H1 (cell line): ENCODE data around the gene CUL1. TPM values are rescaled to one million over a fixed set of nuclear protein-coding genes. Genes with fewer than 3 reads are reported as not detected.

ENCODE experiments used
- CTCF ChIA-PET: fragments of 300-600 bp; sonication (Branson Sonifier 250); formaldehyde crosslinking; loops from one replicate; lab custom pipeline; 2021; ENCODE audit not compliant: partially characterized antibody; lab: Charles Lee
- POLR2A ChIA-PET: fragments of 300-600 bp; sonication (Branson Sonifier 250); formaldehyde crosslinking; loops from one replicate; lab custom pipeline; 2021; ENCODE audit warnings: inconsistent platforms; ENCODE audit not compliant: partially characterized antibody; lab: Charles Lee
- DNase-seq, 2 experiments: peaks; one replicate each; pipeline versions ENCODE4 v3.0.0 to v3.0.0-alpha.2; 2010 to 2022; ENCODE audit warnings: low spot score in 2 of 2, low read depth in 1 of 2, mixed read lengths in 1 of 2
- FAIRE-seq: peaks from 2 replicates; lab custom pipeline; 2011; peaks lifted over from hg19 to GRCh38; lab: Jason Lieb, UNC
- H2AFZ ChIP-seq: 2 replicates; pipeline ENCODE4 v1.8.1; 2012; ENCODE audit warnings: low read length, inconsistent platforms
- H2AK5ac ChIP-seq: 2 replicates; pipeline ENCODE4 v1.6.1; 2013; ENCODE audit warnings: low read depth, low read length
- H2BK120ac ChIP-seq: replicated peaks from 2 replicates; pipeline ENCODE3; 2013; ENCODE audit warnings: low read depth, low read length, inconsistent platforms
- H2BK12ac ChIP-seq: 2 replicates; pipeline ENCODE4 v1.6.1; 2013; ENCODE audit warnings: low read depth, low read length
- H2BK15ac ChIP-seq: 2 replicates; pipeline ENCODE4 v1.6.1; 2013; ENCODE audit warnings: low read length
- H2BK20ac ChIP-seq: 2 replicates; pipeline ENCODE4 v1.6.1; 2013; ENCODE audit warnings: low read length
- H2BK5ac ChIP-seq: 2 replicates; pipeline ENCODE4 v1.6.1; 2013; ENCODE audit warnings: low read depth, low read length
- H3K14ac ChIP-seq: 2 replicates; pipeline ENCODE4 v1.6.1; 2013; ENCODE audit warnings: inconsistent platforms; ENCODE audit not compliant: insufficient read length
- H3K18ac ChIP-seq: 2 replicates; pipeline ENCODE4 v1.6.1; 2013; ENCODE audit warnings: low read length; ENCODE audit errors: extremely low read depth
- H3K23ac ChIP-seq: 2 replicates; pipeline ENCODE4 v1.6.1; 2013; ENCODE audit warnings: inconsistent platforms; ENCODE audit not compliant: insufficient read length
- H3K23me2 ChIP-seq: 2 replicates; pipeline ENCODE4 v1.6.1; 2013; ENCODE audit warnings: low read depth, low read length
- H3K27ac ChIP-seq: 2 replicates; pipeline ENCODE4 v1.6.1; 2011; ENCODE audit warnings: low read depth, low read length, inconsistent platforms
- H3K27me3 ChIP-seq, 4 experiments: replicated peaks in 1 of 4; 1 replicate in 1 of 4; 2 replicates in 3 of 4; pipeline versions ENCODE4 v1.6.1 to v1.8.1; 2011 to 2013; ENCODE audit warnings: low read length in 3 of 4, mild to moderate bottlenecking in 3 of 4, inconsistent platforms in 2 of 4, mixed read lengths in 2 of 4, moderate library complexity in 1 of 4; ENCODE audit not compliant: control insufficient read depth in 3 of 4, insufficient read depth in 3 of 4; ENCODE audit errors: extremely low read depth in 1 of 4
- H3K36me3 ChIP-seq, 4 experiments: 2 replicates each; pipeline versions ENCODE4 v1.6.1 to v1.8.1; 2011 to 2013; ENCODE audit warnings: mild to moderate bottlenecking in 4 of 4, low read length in 3 of 4, moderate library complexity in 2 of 4, control low read depth in 1 of 4, inconsistent platforms in 1 of 4; ENCODE audit not compliant: insufficient read depth in 4 of 4, control insufficient read depth in 2 of 4
- H3K4ac ChIP-seq: replicated peaks from 2 replicates; pipeline ENCODE3; 2013; ENCODE audit warnings: low read length, low read depth, mixed read lengths, inconsistent platforms; ENCODE audit not compliant: insufficient read length
- H3K4me1 ChIP-seq, 4 experiments: replicated peaks in 1 of 4; 1 replicate in 1 of 4; 2 replicates in 3 of 4; pipeline versions ENCODE4 v1.6.1 to v1.8.1; 2011 to 2013; ENCODE audit warnings: low read length in 3 of 4, inconsistent platforms in 2 of 4, mixed read lengths in 1 of 4; ENCODE audit not compliant: insufficient read depth in 4 of 4, control insufficient read depth in 3 of 4
- H3K4me2 ChIP-seq, 2 experiments: 2 replicates each; pipeline versions ENCODE4 v1.6.1 to v1.8.1; 2011 to 2013; ENCODE audit warnings: low read depth in 2 of 2, low read length in 2 of 2, control low read depth in 1 of 2, inconsistent platforms in 1 of 2, mild to moderate bottlenecking in 1 of 2; ENCODE audit not compliant: insufficient read depth in 1 of 2
- H3K4me3 ChIP-seq, 4 experiments: fragments of 200-600, 300-600 bp in 1 of 4; sonication (generic), shearing (Covaris generic), sonication (Bioruptor Twin) in 1 of 4; 2 replicates each; pipeline versions ENCODE4 v1.5.1 to v1.8.1; 2011 to 2016; ENCODE audit warnings: low read length in 4 of 4, low read depth in 3 of 4, control low read depth in 2 of 4, inconsistent platforms in 2 of 4, mild to moderate bottlenecking in 2 of 4, mixed read lengths in 1 of 4, moderate library complexity in 1 of 4; ENCODE audit not compliant: insufficient read depth in 2 of 4; ENCODE audit errors: extremely low read depth in 1 of 4
- H3K56ac ChIP-seq: replicated peaks from 2 replicates; pipeline ENCODE3; 2013; ENCODE audit warnings: low read depth, mild to moderate bottlenecking, mixed read lengths, low read length, inconsistent platforms; ENCODE audit not compliant: insufficient read length
- H3K79me1 ChIP-seq: 2 replicates; pipeline ENCODE4 v1.6.1; 2013; ENCODE audit warnings: low read depth, low read length, control low read depth
- H3K79me2 ChIP-seq, 2 experiments: 2 replicates each; pipeline versions ENCODE4 v1.6.1 to v1.8.1; 2012 to 2013; ENCODE audit warnings: low read length in 2 of 2, mild to moderate bottlenecking in 2 of 2, inconsistent platforms in 1 of 2; ENCODE audit not compliant: insufficient read depth in 2 of 2, control insufficient read depth in 1 of 2
- H3K9ac ChIP-seq, 4 experiments: replicated peaks in 1 of 4; 1 replicate in 1 of 4; 2 replicates in 3 of 4; pipeline versions ENCODE4 v1.6.1 to v1.8.1; 2011 to 2013; ENCODE audit warnings: low read depth in 3 of 4, low read length in 3 of 4, control low read depth in 2 of 4, mild to moderate bottlenecking in 2 of 4, moderate library complexity in 2 of 4, inconsistent platforms in 1 of 4; ENCODE audit errors: extremely low read depth in 1 of 4
- H3K9me3 ChIP-seq, 2 experiments: 2 replicates each; pipeline versions ENCODE4 v1.6.1 to v1.8.1; 2012 to 2013; ENCODE audit warnings: mild to moderate bottlenecking in 2 of 2, moderate library complexity in 2 of 2, control low read depth in 1 of 2, inconsistent platforms in 1 of 2, low read depth in 1 of 2, low read length in 1 of 2, mixed read lengths in 1 of 2; ENCODE audit not compliant: insufficient read depth in 2 of 2
- H4K20me1 ChIP-seq, 2 experiments: replicated peaks in 1 of 2; 2 replicates each; pipeline versions ENCODE3 to v1.8.1; 2011 to 2013; ENCODE audit warnings: inconsistent platforms in 2 of 2, low read length in 2 of 2, mild to moderate bottlenecking in 1 of 2; ENCODE audit not compliant: insufficient read depth in 2 of 2, control insufficient read depth in 1 of 2
- H4K5ac ChIP-seq: 2 replicates; pipeline ENCODE4 v1.6.1; 2013; ENCODE audit warnings: low read length, low read depth, mixed read lengths, inconsistent platforms; ENCODE audit not compliant: insufficient read length
- H4K8ac ChIP-seq: 2 replicates; pipeline ENCODE4 v1.8.0; 2013; ENCODE audit warnings: mild to moderate bottlenecking, moderate library complexity, low read length, inconsistent platforms; ENCODE audit not compliant: insufficient read depth; ENCODE audit errors: extremely low read depth
- H4K91ac ChIP-seq: replicated peaks from 2 replicates; pipeline ENCODE3; 2013; ENCODE audit warnings: low read length, mixed read lengths, inconsistent platforms; ENCODE audit not compliant: insufficient read length
- EZH2 ChIP-seq: fragments of 200-600 bp; sonication (generic); IDR thresholded peaks from 2 replicates; pipeline ENCODE4 v1.7.1; 2012; ENCODE audit warnings: low read depth, mild to moderate bottlenecking, moderate library complexity, low read length, inconsistent platforms; ENCODE audit not compliant: severe bottlenecking
- HDAC6 ChIP-seq: IDR thresholded peaks from one replicate; pipeline ENCODE4 v1.7.1; 2012; ENCODE audit warnings: low read depth, mild to moderate bottlenecking, inconsistent platforms, low read length, moderate library complexity
- SP1 ChIP-seq: IDR thresholded peaks from 2 replicates; pipeline ENCODE4 v1.6.1; 2011; ENCODE audit warnings: low read depth, low read length
- TAF7 ChIP-seq: optimal IDR thresholded peaks from 2 replicates; pipeline ENCODE3; 2011; ENCODE audit warnings: low read depth, mild to moderate bottlenecking, inconsistent platforms, low read length, moderate library complexity, borderline replicate concordance
- TBP ChIP-seq: IDR thresholded peaks from 2 replicates; pipeline ENCODE4 v1.6.1; 2011; ENCODE audit warnings: low read depth, low read length, improper control_type of control experiment
- TEAD4 ChIP-seq: IDR thresholded peaks from 2 replicates; pipeline ENCODE4 v1.6.1; 2012; ENCODE audit warnings: low read depth, low read length, inconsistent platforms, mixed read lengths
- WGBS, 2 experiments: shearing (Covaris generic) in 1 of 2; methylation state at CpG; one replicate each; pipeline versions ENCODE4 v1.1.6 to v1.1.7; 2013 to 2015; ENCODE audit warnings: low lambda C conversion rate in 2 of 2, mixed read lengths in 2 of 2, inconsistent platforms in 1 of 2, low coverage in 1 of 2, missing lambda C conversion rate in 1 of 2; ENCODE audit not compliant: insufficient replicate concordance in 2 of 2, insufficient coverage in 1 of 2, insufficient read length in 1 of 2; ENCODE audit errors: extremely low coverage in 1 of 2, missing lambda C conversion rate in 1 of 2; 5-methylcytosine and 5-hydroxymethylcytosine counted together
- polyA plus RNA-seq, 7 experiments: library from polyadenylated mRNA; depleted of rRNA in 3 of 7; stranded (reverse) in 5 of 7; unstranded in 2 of 7; fragments of >200 nt in 5 of 7; fragments of 200-250 nt in 2 of 7; gene quantifications; 1 replicate in 5 of 7; 2 replicates in 1 of 7; 4 replicates in 1 of 7; pipeline versions ENCODE4 v1.2.1 to v1.2.3, GENCODE V29; 2011 to 2013; ENCODE audit warnings: missing spikeins in 2 of 7, mixed read lengths in 2 of 7
- total RNA-seq: library from RNA; stranded (reverse); fragmentation: NEBNext Ultra II Directional; extraction: Animal tissue kit (Norgen Biotek cat#: 25700); gene quantifications from 2 replicates; pipeline ENCODE4 v1.2.1, GENCODE V29; 2021
- TF ChIP-seq, protein P1 (sequence below): IDR thresholded peaks from 2 replicates; pipeline ENCODE4 v1.6.1; 2012; ENCODE audit warnings: inconsistent platforms

CUL1 gene
- total and polyA plus RNA-seq, 2 of the 8 experiments (the other 6 are each of a cell fraction or from before 2014, with no cell fraction given): 33.0 to 77.3 TPM

- H3K23me2 ChIP-seq: no peaks in the 10 kb centered on the region; the same call in 1 of the 2 replicates
- H3K36me3 ChIP-seq: no peaks in the 10 kb centered on the region
- H2AK5ac ChIP-seq: no peak overlapping the region
- H4K20me1 ChIP-seq: no peaks in the 10 kb centered on the region
- H4K91ac ChIP-seq: no peak overlapping the region
- peak overlapping the region; percentile 67; the same call in 1 of the 2 replicates for H2AFZ ChIP-seq
- no peaks in the 10 kb centered on the region for H3K9me3 ChIP-seq
- no peak overlapping the region for H2BK20ac ChIP-seq
- H3K56ac ChIP-seq: no peak overlapping the region
- H3K18ac ChIP-seq: no peak overlapping the region
- no peak overlapping the region for H2BK5ac ChIP-seq
- no peak overlapping the region for H4K8ac ChIP-seq
- no peak overlapping the region for H4K5ac ChIP-seq
- H3K4ac ChIP-seq: no peak overlapping the region
- H3K9ac ChIP-seq: no peak overlapping the region
- H3K4me3 ChIP-seq: no peak overlapping the region
- ChIA-PET CTCF (interaction anchor here (0.7 to 1.2 kb wide), 2 partner anchors 12 to 67 kb away, joined by 3 read pairs; no protein-coding TSS in a partner anchor), POLR2A (interaction anchor here (1.9 kb wide), 1 partner anchor 35 kb away, joined by 6 read pairs; no protein-coding TSS in a partner anchor)
- no peaks in the 10 kb centered on the region for H3K79me2 ChIP-seq
- no peak overlapping the region for H2BK120ac ChIP-seq
- no peak overlapping the region for H3K27ac ChIP-seq
- H3K23ac ChIP-seq: no peak overlapping the region
- H2BK15ac ChIP-seq: no peak overlapping the region
- no peak overlapping the region for H2BK12ac ChIP-seq
- WGBS, 2 experiments: 83% methylated on average over 4 of the region's 4 CpGs; no CpG with 5 or more reads in 1 of the 2 experiments
- no peak overlapping the region for H3K14ac ChIP-seq
- H3K4me2 ChIP-seq: no peak overlapping the region
- no peaks in the 10 kb centered on the region for H3K27me3 ChIP-seq
- DNase-seq (no peak), FAIRE-seq (no peak)
- no peaks in the 10 kb centered on the region for H3K79me1 ChIP-seq
- no peaks in the 10 kb centered on the region for H3K4me1 ChIP-seq
- TF ChIP-seq TAF7 (no peak), SP1 (no peak), EZH2 (no peak), TEAD4 (no peak), HDAC6 (no peak), TBP (no peak)
- TF ChIP-seq, protein P1, sequence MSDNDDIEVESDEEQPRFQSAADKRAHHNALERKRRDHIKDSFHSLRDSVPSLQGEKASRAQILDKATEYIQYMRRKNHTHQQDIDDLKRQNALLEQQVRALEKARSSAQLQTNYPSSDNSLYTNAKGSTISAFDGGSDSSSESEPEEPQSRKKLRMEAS: no peak
Measured at GRCh38 chr7:148665221-148665620, 33.5 kb upstream of the CUL1 start.
